ENCODE data around the gene GKN2.

GRCh38 chr2:68974946-68975665, 22.4 kb upstream of the GKN2 start:
- no peak for TF ChIP-seq ZNF8 (CRISPR knock-in tag; IDR thresholded peaks at IDR 0.05)
- TF ChIP-seq ZFP3 (CRISPR knock-in tag; IDR thresholded peaks at IDR 0.05): no peak
- TF ChIP-seq RARB (CRISPR knock-in tag; IDR thresholded peaks at IDR 0.05): no peak
- no peak for TF ChIP-seq PPARA (CRISPR knock-in tag; IDR thresholded peaks at IDR 0.05; ENCODE audit: borderline replicate concordance)
- TF ChIP-seq CSRNP3 (CRISPR knock-in tag; IDR thresholded peaks at IDR 0.05): no peak
- TF ChIP-seq TSHZ2 (CRISPR knock-in tag; IDR thresholded peaks at IDR 0.05): no peak
- TF ChIP-seq ZNF565 (CRISPR knock-in tag; conservative IDR thresholded peaks at IDR 0.05; ENCODE audit: low read depth): no peak
- TF ChIP-seq BACH2 (CRISPR knock-in tag; IDR thresholded peaks at IDR 0.05; ENCODE audit: borderline replicate concordance): no peak
- TF ChIP-seq ESRRG (CRISPR knock-in tag; IDR thresholded peaks at IDR 0.05): no peak
- TF ChIP-seq ZNF70 (CRISPR knock-in tag; IDR thresholded peaks at IDR 0.05): no peak
- no peak for TF ChIP-seq PATZ1 (CRISPR knock-in tag; IDR thresholded peaks at IDR 0.05; ENCODE audit: borderline replicate concordance)
- no peak for TF ChIP-seq ZFP30 (CRISPR knock-in tag; IDR thresholded peaks at IDR 0.05)
- no peak for TF ChIP-seq ARNTL (CRISPR knock-in tag; IDR thresholded peaks at IDR 0.05; ENCODE audit: borderline replicate concordance, low read depth)
- TF ChIP-seq CSDC2 (CRISPR knock-in tag; IDR thresholded peaks at IDR 0.05): no peak

Measured in SK-N-SH treated with all-trans-retinoic acid at 6 μM for 48 hours (cell line).